Fibroblast of upper back skin (primary cell): ENCODE data around the gene CEP104.

Experiments
- DNase-seq: peaks from one replicate; pipeline ENCODE4 v3.0.0-alpha.2; 2013

CEP104 gene

DNA sequence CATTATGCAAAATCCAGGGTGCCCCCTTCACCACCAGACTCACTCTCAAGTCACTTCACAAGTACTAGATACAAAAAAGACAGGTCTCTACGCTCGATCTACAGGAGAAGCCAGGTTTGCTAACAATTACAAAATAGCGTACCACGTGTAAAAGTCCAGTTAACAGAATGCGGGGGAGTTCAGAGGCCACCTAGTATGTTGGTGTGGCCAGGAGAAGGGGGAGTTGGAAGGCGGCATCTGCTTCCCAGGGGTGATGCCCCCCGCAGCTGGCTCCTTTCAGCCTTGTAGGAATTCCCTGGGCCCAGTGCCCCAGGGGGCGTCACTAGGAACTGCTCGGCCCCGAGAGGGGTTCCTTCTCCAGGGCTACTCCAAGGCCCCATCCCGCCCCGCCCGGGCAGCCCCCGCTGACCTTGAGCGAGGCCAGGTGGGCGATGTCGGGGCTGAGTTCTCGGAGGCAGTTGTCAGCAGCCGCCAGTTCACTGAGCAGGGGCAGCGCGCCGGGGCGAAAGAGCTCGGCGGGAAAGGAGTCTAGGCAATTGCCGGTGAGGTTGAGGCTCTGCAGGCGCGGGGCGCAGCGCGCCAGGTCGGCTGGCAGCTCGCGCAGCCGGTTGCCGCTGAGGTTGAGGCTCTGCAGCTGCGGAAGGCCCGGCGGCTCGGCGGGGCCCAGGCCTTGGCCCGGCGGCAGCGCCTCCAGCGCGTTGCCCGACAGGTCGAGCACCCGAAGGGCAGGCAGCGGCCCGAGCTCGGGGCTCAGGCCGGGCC lies 61.4 kb downstream of the CEP104 start:
- DNase-seq = no peak

DNA sequence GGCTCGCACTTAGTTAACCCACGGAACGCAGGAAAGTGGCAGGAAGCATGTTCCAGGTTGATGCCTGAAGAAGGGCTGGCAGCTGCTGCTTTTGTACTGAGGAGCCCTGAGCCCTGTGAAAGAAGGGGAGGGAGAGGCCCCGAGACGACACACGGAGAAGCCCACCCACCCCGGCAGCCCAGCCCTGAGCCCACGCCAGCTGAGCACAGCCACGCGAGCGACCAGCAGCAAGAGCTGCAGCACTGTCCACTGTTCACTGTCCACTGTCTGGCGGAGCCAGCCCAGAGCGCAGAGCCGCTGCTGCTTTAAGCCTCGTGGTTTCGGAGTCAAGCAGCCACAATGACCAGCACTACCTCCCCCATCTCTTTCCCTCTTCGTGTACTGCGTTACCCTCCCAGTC lies 66.1 kb downstream of the CEP104 start:
- DNase-seq = no peak

DNA sequence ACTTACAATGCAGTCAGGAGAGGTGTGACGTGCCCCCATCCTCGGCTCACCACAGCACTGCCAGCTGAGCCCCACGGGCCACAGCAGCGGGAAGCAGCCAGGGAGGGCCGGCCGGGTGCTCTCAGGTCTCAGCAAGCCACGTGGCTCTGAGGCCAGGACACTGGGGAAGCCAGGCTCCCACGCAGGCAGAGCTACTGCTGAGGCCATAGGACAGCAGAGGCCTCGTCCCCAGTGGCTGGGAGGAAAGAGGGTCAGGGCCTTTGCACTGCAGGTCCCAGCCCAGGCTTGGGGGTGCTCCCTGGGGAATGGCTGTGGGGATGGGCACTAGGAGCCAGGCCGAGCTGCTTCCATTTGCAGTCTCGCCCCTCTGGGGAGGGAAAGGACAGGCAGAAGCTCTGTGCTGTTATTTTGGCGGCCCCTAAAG lies 66.5 kb downstream of the CEP104 start:
- no peak for DNase-seq

DNA sequence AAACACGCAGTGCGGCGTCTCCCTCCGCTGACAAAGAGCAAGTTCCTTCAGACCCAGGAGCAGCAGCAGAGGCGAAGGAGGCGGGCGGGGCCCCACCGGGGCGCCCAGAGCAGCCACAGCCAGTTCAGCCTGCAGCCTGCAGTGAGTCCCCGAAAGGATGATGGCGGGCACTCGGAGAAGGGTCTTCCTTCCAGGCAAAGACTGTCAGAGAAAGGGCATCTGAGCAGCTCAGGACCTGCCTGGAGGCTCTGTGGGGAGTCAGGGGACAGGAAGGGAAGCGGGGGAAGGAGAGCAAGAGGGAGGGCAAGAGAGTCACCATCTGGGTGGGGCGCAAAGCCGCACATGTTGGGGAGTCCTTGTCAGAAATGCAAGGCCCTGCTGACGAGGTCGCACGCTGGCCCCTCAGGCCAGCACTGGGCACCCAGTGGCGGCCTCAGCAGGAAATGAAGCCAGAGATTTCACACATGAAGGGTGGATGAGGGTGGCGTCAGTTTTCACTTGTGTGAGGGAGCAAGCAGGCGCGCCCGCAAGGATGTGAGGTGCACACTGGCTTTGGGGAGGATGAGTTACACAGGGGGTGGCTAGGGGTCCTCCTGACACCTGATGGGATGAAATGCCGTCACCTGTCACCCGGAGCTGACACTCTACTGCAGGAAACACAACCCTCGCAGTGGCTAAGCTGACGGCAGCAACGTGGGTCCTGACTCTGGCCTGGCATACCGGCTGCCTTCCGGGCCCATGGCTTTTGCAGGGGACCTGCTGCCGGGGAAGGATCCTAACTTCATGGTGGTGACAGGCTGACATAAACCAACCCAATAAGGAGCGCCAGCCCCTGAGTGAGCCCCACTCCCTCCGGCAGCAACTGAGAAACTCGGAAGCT lies 67.3 kb downstream of the CEP104 start:
- no peak for DNase-seq

DNA sequence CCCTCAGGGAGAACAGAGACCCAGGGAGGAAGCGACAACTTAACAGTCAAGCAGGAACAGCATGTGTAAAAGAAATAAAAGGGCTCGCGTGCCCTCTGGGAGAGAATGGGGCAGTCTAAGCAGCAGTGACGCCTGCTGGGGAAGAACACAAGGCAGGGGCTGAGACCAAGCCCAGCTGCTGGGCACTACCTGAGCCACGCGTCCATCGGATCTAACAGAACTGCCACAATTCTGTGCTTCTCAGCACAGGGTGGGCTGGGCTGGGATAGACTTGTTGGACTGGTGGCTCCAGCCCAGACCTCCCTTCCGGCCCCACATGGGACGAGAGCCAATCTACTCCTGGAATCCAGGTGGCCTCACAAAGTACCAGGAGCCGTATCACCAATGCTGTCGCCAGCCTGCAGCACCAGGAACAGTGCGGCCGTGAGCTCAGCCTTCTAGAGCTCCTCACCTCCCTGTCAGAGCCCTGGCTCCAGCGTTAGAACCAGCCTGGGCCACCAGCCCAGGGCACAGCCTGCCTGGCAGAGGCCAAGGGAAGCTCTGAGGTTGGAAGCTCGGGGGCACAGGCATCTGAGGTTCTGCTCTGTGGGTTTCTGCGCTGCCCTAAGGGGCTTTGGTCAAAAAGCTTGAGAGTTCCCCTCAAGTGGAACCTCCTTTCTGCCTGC lies 68.1 kb downstream of the CEP104 start:
- no peak for DNase-seq

DNA sequence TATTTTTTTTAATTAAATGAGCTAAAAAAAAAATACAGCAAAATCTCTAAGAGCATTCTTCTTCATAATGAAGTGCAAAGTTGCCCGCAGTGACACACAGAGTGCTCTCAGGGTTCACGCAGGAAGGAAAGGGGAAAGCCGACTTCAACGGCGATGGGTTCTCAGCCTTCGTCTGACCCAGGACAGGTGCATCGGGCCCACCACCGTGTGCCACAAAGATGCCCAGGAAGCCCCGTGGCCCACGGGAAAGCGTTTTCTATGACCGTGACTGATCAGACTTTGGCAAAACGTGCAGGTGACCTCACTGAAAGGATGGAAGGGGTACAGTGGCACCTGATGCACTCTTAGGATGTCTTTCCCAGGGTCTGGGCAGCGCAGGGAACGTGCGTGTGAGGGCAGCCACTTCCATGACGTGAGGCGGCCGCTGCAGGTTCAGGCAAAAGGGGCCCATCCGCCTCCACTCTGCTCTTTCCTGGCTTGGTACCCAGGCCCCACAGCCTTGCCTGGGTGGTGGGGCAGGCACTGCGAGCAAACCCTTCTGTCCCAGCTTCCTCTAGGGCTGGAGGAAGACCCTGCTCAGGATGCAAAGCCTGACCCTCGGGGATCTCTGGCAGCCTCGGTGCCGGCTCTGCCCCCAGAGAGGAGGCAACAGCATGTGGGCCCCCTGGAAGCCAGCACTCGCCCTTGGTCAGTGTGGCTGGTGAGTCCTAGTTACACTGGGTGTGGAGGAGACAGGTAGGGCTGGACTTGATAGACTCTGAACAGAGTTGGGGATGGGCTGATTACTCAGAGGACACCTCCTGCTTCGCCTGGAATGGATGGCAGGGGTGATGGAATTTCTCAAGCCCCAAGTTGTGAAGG lies 69.0 kb downstream of the CEP104 start:
- DNase-seq = no peak

DNA sequence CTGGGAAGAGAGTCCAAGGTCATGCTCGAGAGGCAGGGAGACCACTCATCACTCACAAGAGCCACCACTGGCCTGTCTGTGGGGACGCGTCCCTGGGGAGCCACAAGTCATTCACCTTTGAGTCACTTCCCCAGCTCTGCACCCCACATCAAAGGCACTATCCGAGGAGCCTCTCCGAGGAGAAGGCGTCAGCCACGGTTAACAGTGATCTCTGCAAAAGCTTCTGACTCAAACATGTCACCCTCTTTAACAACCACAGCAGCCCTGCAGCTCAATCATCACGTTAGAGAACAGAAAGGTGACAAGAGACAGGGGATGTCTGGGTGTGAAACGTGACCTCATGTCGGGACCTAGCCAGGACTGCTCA lies 69.7 kb downstream of the CEP104 start:
- no peak for DNase-seq

DNA sequence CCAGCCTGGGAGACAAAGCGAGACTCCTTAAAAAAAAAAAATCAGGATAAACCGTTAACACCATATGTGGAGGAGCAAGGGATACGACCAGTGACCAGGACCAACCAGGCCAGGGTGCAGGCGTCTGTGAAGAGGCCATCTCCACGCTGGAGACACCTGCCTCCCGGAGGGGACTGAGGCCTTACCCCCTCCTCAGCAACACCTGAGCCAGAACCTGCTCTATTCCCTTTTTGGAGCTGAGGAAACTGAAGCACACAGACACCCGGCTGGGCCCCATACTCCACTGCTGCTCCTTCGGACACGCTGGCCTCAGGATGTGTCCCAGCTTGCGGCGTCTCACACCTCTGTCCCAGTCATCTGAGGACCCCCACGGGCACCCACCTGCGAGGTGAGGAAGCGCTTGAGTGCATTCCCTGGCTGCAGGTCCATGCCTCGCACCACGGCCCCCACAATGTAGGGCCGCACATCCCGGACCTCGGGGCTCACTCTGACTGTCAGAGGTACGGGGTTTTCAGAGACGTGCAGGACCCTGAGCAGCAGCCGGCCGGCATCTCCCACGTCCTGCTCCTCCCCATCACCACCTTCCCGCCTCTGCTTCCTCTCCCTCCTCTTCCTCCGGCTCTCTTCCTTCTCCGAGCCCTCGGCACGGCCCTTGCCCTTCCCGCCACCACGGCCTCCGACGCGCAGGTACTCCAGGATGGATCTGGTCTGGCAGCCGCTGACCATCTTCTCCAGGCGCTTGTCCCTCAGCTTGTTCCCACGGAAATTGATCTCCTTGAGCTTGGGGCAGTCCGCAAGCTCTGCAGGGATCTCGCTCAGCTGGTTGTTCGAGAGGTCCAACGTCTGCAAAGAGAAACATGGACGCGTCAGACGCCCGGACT lies 70.3 kb downstream of the CEP104 start:
- no peak for DNase-seq

DNA sequence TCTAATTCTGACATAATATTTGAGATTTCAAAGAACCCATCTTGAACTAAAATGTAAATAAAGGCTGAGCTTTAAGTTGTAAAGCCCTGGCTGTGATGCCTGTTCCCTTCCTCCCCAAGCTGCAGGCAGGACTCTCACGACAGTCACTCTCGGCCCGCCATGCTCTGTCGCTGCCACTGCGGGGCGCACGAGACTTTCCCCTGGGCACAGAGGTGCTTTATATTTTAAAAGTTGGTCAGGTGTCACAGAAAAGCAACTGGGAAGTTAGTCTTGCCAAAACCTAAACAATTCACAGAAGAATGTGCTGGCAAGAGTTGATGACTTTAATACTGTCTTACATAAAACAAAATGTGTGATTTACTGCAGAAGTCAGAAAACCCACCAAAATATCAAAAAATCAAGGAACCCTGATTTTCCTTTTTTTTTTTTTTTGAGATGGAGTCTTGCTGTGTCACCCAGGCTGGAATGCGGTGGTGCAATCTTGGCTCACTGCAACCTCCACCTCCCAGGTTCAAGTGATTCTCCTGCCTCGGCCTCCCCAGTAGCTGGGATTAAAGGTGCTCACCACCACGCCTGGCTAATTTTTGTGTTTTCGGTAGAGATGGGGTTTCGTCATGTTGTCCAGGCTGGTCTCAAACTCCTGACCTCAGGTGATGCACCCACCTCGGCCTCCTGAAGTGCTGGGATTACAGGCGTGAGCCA lies 71.4 kb downstream of the CEP104 start:
- DNase-seq = no peak

DNA sequence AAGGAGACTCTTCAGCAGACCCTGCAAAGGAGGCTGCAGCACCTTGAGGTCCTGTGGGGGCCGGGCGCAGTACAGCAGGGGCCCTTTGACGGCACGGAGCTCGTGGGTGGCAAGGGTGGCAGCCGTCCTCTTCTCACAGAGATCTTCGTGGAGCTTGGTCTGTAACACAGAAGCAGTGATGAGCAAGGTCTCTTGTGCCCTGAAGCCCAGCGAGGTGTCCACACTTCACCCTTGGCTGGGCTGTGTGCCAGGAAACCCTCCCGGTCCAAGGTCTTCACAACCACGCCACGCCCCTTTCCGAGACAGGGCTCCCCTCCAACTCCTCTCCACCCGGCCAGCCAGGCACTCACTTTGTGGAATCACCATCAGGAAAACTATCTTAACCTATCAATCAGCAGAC lies 72.0 kb downstream of the CEP104 start:
- DNase-seq = no peak

DNA sequence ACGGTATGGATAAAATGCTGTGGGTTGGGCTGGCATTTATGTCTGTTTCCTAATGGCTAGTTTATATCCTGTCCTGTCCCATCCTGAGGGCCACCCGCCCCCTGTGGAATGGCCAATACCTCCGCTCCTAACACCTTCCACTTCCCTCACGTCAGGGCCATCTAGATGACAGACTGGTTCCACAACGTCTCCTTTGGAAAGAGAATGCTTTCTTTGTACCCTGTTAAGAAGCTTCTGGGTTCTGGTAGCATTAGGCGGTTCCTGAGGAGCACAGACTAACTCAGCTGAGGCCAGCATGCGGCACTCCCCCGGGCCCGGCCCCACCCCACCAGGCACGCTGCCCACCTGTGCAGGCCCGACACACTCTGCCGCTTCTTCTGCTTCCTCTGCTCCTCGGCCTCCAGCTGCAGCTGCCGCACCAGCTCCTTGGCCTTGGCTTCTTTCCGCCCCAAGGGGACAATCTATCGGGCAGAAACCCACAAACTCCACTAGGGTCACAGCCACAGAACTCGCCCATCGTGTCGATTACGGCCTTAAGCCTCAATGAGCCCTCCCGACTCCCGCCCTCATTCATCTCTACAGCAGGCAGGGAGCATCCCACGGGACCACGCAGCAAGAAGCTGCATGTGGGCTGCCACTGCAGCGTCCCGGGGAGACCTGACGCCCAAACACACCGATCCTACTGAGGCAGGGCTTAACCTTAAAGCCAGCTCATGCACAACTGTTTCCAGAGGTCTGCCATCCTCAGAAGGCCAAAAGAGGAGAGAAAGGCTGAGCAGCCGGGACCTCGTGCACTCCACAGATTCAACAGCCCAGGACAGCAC lies 73.1 kb downstream of the CEP104 start:
- DNase-seq = no peak

DNA sequence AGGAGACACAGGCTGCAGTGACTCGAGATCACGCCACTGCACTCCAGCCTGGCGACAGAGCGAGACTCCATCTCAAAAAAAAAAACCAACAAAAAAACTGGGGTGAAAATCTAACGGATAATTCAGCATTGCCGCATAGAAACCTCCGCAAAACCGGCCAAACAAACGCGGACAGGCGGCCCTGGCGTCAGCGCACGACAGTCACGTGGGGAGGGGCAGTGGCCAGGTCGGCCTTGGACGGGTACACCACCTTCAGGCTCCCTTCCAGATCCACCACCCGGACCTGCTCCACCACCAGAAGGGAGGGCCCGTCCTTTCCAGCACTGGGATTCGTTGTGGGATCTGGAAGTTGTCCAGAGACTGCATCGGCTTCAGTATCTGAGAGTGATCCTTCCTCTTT lies 76.1 kb downstream of the CEP104 start:
- no peak for DNase-seq

DNA sequence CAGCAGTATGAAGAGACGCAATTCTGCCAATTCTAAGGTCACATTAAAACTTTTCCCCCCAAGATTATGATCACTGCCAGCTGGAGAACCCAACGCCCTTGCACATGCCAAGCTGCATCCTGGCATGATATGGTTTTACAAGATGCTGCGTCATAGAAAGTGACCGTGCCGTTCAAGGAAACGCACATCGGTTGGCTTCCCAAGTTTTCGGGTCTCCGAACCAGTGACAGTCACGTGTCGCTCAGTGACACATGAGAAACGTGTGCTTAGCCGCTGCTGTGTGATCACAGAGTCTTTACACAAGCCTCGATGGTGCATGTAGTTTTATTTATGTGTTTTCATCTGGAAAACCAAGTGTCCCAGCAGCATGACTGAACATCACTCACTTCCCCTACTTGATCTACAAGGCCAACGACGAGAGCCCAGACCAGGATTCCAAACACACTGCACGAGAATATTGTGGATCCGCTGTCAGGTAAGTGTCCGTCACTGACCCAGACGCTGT lies 77.0 kb downstream of the CEP104 start:
- DNase-seq = no peak

DNA sequence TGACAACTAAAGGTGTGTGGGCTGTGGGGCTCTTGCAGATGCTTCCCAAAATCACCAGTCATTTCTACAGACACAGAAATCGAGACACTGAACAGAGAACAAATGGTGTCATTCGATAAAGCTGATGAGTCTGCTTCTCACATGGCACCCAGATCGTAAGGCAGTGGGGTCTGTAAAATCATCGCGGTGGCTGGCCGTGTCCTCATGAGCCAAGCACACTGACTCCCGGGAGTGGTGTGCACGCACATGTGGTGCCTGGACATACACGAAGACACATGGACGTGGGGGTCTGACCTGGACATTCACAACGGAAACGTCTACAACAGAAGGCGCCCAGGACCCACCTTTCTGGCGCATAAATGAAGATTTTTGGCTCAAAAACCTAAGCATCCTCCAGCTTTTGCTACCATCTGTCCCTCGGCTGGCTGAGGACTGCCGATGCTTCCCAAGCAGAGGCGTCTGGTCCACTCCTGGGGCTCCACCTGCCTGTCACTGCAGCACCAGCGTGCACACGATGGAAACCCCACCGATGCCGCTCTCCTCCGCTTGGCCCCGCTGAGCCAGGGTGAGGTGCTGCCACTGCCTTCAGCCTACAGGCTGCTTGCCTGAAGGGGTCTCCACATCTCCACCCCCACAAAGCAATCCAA lies 77.6 kb downstream of the CEP104 start:
- no peak for DNase-seq

DNA sequence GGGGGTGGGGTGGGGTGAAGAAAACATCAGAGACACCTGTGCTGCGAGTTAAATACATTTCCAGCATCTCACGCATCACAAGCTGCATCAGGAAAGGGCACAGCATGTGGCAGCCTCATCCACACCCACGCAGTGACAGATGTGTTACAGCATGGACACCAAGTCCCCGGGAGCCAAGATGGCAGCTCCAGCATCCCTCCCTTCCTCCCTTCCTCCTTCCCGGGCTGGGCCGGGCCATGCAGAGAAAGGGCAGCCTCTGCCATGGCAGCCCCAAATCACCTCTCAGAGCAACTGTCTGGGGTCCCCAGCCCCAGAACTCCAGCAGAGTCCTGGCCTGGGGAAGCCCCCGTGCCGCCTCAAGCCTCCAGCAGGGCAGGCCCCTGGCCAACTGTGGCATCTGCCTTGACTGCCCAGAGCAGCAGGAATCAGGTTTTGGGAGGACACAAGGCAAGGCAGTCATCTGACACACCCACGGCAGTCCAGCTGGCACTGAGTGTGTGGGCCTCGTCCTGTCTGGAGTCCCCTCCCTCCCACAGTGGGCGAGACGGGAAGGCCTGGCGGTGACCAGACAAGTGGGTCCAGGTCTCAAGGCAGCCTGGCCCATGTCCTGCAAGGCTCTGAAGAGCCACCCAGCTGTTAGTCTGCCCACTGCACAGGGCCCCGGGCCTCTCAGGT lies 78.3 kb downstream of the CEP104 start:
- DNase-seq = no peak

DNA sequence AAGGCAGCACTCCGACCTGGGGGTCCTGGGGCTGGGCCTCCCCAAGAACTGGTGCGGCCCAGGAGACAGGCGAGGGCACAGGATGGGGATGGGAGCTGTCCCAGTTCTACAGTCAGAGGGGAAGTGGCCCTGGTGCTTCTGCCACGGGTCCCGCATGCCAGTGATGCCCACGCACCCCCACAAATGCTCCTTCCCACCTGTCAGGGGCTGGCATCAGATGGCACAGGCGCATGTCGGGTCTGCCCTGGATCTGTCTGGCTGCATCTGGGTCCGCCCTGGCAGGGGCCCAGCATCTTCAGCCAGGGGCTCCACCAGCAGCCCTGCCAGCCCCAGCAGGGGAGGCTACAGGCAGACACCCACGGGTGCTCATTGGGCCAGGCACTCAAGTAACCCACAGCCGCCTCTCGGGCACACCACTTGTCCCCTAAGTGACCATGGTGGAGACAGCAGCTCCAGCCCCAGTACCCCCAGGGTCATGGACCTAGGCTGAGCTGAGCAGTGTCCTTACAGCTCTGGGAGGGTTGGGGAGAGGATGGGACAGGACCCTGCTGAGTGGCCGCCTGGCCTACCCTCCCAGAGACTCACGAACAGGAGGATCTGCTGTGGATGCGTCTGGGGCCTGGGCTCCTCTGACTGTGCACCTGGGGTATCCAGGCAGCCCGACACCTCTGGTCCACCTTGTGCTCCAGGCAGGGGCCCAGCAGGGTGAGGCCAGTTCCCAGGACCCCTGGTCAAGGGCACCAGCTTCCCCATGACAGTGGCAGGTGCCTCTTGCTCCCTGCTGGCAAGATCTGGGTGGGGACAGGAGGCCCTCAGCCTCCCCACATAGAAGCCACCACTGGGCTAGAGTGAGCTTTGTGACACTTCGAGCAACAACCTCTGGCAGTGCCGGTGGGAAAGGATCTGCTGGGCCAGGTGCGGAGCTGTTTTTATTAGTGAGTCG lies 79.1 kb downstream of the CEP104 start:
- DNase-seq = no peak

DNA sequence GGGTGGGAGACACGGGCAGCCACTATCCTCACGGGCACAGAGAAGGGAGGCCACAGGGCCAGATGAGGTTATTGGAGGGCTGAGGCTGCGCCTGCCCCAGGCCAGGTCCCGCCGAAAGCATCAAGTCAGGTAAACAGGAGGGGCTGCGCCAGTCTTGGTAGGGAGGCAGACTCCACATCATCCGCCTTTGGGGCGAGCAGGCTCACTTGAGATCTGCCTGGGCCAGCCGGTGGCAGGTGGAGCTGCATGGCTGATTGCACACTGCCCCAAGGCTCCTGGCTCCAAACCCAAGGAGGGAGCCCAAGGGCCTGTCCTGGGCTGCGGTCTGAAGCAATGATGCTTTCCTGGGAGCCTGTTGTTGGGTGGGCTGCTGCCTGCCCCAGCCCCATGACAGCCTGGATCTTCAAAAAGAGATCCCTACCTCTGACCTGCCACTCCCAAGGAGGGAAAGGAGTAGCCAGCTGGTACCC lies 79.9 kb downstream of the CEP104 start:
- no peak for DNase-seq
